GM12892 (cell line): ENCODE results near the gene WWC1.
"Not testable (repeated sequence)": the region's sequence is repeated elsewhere in the genome, so short reads cannot be mapped to it uniquely, and the experiment has no call there.

Experiments used
- DNase-seq: peaks from one replicate; pipeline ENCODE4 v3.0.0; 2011; ENCODE audit not compliant: insufficient read length
- FAIRE-seq: peaks from 2 replicates; lab custom pipeline; 2011; peaks lifted over from hg19 to GRCh38; lab: Jason Lieb, UNC
- POLR2A ChIP-seq: IDR thresholded peaks from 2 replicates; pipeline ENCODE4 v1.6.1; 2011; ENCODE audit warnings: low read depth, low read length, control low read depth
- POLR2AphosphoS5 ChIP-seq: IDR thresholded peaks from 2 replicates; pipeline ENCODE4 v1.6.1; 2011; ENCODE audit warnings: low read depth, low read length, control low read depth
- TAF1 ChIP-seq: IDR thresholded peaks from 2 replicates; pipeline ENCODE4 v1.6.1; 2011; ENCODE audit warnings: low read depth, mild to moderate bottlenecking, control low read depth, low read length, borderline replicate concordance

WWC1 gene

DNA sequence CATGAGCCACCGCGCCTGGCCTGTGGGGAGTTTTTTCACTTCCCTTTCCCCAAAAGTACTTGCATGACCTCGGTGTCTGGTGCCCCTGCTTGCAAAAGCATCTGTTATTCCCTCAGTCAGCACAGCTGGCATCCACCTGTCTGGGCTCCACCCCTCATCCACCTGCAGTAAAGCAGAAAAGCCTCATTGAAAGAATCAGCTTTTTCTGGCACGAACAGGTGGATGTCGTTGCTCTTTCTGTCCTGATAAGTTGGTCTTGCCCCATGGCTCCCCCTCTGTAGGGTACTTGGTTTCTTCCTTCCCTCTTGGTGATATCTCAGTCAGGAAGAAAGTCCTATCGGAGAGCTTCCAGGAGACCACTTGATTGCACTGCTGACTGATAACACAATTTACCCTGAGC, 37.4 kb downstream of the WWC1 start:
- FAIRE-seq = no peak
- peak; percentile 27 for DNase-seq
- TF ChIP-seq POLR2AphosphoS5 (no peak), TAF1 (no peak)

DNA sequence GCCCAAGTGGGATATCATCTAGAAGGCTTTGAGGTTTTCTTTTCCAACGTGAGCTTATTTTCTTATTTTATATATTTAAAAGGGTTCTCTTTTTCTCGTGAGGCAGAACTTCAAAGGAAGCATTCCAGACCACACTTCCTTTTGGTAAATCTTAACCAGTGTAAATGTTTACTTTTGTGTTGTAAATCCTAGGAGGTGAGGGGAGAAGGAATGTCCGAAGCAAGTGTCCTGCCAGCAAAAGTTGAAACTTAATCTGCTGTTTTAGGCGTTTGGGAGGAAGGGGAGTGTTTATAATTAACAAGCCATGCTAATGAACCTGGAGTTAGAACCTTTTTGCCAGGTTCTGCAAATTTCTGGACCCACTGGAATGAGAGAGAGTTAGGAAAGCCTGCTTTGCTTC, 37.9 kb downstream of the WWC1 start:
- DNase-seq (no peak), FAIRE-seq (no peak)
- TF ChIP-seq POLR2A = no peak
- no peak for TF ChIP-seq POLR2AphosphoS5
- TF ChIP-seq TAF1 = no peak

DNA sequence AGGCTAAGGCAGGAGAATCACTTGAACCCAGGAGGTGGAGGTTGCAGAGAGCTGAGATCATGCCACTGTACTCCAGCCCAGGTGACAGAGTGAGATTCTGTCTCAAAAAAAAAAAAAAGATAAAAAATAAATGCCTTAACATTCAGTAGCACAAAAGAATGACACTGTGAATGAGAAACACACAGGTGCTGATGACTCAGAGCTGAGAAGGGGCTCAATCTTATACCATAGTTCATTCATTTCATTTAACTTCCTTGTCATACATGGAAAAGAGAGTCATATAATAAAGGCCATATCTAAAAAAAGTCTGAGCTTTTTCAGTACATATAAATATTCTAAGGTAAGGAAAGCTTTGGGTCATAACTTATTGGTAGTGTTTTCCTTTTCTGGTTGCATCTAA, 40.6 kb downstream of the WWC1 start:
- FAIRE-seq (no peak), DNase-seq (no peak)
- no peak for TF ChIP-seq TAF1
- no peak for TF ChIP-seq POLR2AphosphoS5

DNA sequence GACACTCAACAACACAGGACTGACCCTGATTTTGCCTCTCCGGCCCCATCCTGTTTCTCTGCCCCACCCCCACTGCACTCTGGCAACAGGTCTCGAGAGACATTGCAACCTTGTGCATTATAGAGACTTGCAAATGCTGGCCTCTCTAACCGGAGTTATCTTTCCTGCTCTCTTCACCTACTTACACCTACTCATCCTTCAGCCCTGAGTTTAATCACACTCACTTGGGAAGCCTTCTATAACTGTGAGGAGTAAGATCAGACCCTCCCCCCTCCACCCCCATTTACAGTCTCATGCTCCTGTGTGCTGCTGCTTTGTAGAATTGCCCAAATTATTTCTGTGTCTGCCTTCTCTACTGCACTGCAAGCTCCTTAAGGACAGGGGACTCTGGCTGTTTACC, 42.8 kb downstream of the WWC1 start:
- no peak for TF ChIP-seq POLR2AphosphoS5
- no peak for TF ChIP-seq TAF1
- TF ChIP-seq POLR2A = no peak
- no peak for FAIRE-seq
- no peak for DNase-seq

DNA sequence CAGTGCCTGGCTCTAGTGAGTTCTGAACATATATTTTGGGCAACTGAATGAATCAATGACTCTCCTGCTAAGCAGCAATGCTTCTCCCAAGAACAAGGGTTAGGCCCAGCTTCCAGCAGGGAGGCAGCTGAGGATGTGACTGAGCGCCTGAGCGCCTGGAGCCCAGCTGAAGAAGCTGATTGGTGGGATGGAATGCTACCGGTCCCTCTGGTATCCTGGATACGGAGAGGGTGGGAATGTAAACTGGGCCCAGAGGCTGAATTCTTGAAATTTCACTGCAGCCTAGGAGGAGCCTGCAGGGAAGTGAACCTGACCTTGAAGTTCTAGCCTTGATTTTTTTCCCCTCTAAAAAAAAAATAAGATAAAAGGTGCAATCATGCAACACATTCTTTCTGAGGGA, 43.2 kb downstream of the WWC1 start:
- FAIRE-seq (no peak), DNase-seq (no peak)
- TF ChIP-seq TAF1 = no peak
- no peak for TF ChIP-seq POLR2A
- no peak for TF ChIP-seq POLR2AphosphoS5

DNA sequence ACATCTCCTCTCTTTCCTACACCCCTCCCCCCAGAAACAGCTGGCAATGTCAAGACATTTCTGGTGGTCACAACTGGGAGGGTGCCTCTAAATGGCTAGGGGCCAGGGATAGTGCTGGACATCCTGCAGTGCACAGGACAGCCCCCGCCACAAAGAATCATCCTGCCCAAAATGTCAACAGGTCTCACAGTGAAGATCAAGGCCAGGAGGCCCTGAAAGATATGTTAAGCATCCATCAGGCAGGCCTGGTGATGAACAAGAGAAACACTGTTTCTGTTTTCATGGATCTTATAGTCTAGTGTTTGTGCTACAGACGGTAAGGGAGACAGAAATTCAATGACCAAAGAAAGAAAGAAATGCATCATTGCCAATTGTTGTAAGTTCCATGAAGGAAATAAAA, 45.9 kb downstream of the WWC1 start:
- DNase-seq (no peak), FAIRE-seq (no peak)
- no peak for TF ChIP-seq POLR2AphosphoS5
- TF ChIP-seq TAF1 = no peak
- no peak for TF ChIP-seq POLR2A

DNA sequence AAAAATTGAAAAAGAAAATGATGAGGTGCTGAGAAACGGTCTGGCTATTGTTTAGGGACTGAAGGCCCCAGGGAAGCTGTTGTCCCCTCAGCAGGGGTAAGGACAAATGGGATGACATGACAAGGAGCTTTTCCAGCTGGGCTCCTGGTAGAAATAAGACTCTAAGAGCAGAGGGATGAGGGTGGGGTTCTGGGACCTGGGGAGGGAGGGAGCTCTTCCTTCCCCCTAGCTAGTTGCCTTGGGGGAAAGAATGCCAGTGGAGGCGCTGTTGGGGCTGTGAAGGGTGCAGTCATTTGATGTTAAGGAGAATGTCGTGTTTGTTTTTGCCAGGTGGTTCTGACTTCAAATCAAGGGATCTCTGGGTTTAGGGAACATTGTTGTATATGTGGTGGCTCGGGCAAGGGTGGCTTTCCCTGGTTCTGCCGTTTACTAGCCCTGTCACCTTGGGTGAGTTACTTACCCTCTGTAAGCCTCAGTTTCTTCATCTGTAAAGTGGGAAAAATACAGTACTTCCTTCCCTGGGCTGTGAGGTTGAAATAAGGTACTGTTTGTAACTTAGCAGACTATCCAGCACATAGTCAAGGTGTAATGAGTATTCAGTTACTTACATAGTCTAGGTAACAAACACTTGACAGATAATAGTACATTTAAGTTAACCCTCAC, 47.8 kb downstream of the WWC1 start:
- TF ChIP-seq POLR2AphosphoS5 (no peak), TAF1 (no peak), POLR2A (no peak)
- DNase-seq (no peak), FAIRE-seq (no peak)

DNA sequence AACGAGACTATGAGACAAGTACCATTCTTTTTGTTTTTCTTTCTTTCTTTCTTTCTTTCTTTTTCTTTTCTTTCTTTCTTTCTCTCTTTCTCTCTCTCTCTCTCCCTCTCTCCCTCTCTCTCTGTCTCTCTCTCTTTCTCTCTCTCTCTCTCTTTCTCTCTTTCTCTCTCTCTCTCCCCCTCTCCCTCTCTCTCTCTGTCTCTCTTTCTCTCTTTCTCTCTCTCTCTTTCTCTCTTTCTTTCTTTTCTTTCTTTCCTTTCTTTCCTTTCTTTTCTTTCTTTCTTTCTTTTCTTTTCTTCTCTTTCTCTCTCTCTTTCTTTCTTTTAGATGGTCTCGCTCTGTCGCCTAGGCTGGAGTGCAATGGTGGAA, 48.3 kb downstream of the WWC1 start:
- not testable (repeated sequence) for FAIRE-seq, DNase-seq

DNA sequence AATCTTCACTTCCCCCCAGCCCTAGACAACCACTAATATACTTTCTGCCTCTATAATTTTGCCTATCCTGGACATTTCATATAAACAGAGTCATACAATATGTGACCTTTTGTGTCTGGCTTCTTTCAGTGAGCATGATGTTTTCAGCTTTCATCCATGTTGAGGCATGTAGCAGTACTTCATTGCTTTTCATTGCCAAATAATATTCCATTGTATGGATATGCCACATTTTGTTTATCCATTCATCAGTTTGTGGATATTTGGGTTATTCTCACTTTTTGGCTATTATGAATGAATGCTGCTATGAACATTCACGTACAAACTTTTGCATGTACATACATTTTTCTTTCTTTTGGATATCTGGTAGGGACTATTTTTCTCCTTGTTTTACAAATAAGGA, 49.0 kb downstream of the WWC1 start:
- DNase-seq = no peak
- TF ChIP-seq POLR2AphosphoS5 (no peak), TAF1 (no peak), POLR2A (no peak)
- no peak for FAIRE-seq

DNA sequence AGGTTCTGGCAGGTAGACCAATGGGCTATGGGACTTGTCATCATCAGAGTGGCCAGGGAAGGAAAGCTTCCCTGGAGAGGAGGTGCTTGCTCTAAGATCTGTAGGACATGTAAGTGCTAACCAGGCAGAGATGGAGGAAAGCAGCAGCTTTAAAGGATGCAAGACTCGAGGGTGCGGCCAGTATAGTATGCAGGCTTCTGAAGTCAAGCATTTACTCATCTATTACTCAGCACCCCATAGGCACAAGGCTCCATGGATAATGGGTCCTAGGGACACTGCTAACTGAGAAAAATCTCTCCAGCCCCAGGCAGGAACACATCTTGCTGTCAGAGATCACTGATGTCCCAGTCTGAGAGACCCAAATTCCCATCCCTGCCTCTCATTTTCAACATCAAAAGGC, 49.7 kb downstream of the WWC1 start:
- DNase-seq (no peak), FAIRE-seq (no peak)
- TF ChIP-seq POLR2AphosphoS5 (no peak), POLR2A (no peak), TAF1 (no peak)

DNA sequence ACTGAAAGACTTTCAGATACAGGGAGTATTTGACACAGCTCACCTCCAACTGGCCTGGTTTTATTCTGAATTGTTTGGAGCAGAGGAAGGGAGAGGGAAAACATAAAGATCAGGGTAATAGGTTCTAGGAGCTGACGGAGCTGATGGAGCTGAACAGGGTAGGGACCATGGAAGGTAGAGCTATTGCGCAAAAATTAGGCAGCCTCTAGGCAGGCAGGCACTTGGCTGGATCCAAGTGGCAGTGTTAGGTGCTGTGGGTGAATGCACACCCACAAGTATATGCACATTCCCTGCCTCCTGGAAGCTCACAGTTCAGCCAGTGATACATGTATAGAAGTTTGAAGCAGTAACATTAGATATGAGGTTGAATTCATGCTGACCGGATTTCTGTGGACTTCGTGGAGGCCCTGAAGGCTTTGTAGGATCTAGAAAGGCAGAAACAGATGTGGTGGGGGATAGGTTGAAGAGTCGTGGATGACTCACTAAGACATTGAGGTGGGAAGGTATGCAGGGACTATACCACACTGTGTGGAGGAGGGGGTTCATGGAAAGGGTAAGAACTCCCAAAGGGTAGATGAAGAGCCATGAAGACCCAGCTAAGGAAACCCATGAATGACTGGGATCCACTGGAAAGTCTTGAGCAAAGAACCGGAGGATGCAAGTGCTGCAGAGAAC, 50.8 kb downstream of the WWC1 start:
- no peak for TF ChIP-seq POLR2AphosphoS5
- TF ChIP-seq POLR2A = no peak
- no peak for TF ChIP-seq TAF1
- no peak for DNase-seq
- no peak for FAIRE-seq

DNA sequence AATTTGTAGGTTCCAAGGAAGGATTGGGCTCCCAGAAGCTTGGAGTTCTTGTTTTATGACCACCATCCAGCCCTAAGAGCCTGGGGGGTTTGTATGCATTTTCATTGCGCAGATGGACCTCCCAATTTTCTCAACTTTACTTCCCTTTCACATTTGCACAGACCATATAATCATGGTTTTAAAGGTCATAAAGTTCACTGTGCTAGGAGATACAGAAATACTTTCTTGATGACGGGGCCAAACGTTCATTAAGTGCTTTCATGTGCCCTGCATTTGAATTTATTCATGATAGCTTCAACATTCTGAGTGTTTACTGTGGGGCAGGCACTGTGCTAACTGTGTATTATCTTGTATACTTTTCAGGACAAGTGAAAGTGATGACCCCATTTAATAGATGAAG, 51.5 kb downstream of the WWC1 start:
- FAIRE-seq = no peak
- no peak for TF ChIP-seq TAF1
- TF ChIP-seq POLR2A = no peak
- no peak for TF ChIP-seq POLR2AphosphoS5

More for the DNA sequence above, 51.5 kb downstream of the WWC1 start:
- no peak for DNase-seq
